Measurements from ENCODE around the gene OPCML. TPM values are rescaled to one million over a fixed set of nuclear protein-coding genes. Genes with fewer than 3 reads are reported as not detected.

The OPCML gene
- total and polyA plus RNA-seq, 2 experiments from 2014 or later, result 1.2 to 4.4 TPM

GRCh38 chr11:132496341-132496740 is 1036.0 kb downstream of the OPCML start:
- Histone ChIP-seq H3K27ac (ENCODE audit: low read depth) (no peak overlapping the region), H3K79me2 (replicated peaks; ENCODE audit: insufficient read depth) (no peaks in the 10 kb centered on the region), H3F3A (replicated peaks; ENCODE audit: low read depth) (no peaks in the 10 kb centered on the region), H3K4me3 (no peak overlapping the region), H3K36me3 (ENCODE audit: insufficient read depth) (no peaks in the 10 kb centered on the region), H3K9me2 (ENCODE audit: insufficient read depth) (no peaks in the 10 kb centered on the region), H3K4me2 (no peak overlapping the region), H3K27me3 (ENCODE audit: insufficient read depth) (no peaks in the 10 kb centered on the region), H4K20me1 (replicated peaks; ENCODE audit: insufficient read depth) (no peaks in the 10 kb centered on the region), H3K4me1 (ENCODE audit: insufficient read depth) (peaks cover 9% of the 10 kb centered on the region), H2AFZ (no peak overlapping the region)
- ATAC-seq (no peak), DNase-seq (ENCODE audit: low spot score) (no peak)
- peaks cover 22% of the 10 kb centered on the region for H3K4me1 Mint-ChIP-seq
- no peaks in the 10 kb centered on the region for H3K9me3 Mint-ChIP-seq
- H3K36me3 Mint-ChIP-seq (ENCODE audit: low read depth), result no peaks in the 10 kb centered on the region
- peaks cover 1% of the 10 kb centered on the region for H3K27me3 Mint-ChIP-seq (ENCODE audit: insufficient read depth, low read depth, poor library complexity)
- TF ChIP-seq JUNB (IDR thresholded peaks at IDR 0.05; ENCODE audit: unreplicated experiment) (no peak), CREB1 (CRISPR knock-in tag; IDR thresholded peaks at IDR 0.05; ENCODE audit: low read depth) (no peak), REST (IDR thresholded peaks at IDR 0.05; ENCODE audit: unreplicated experiment) (no peak), EZH2phosphoT487 (IDR thresholded peaks at IDR 0.05; ENCODE audit: unreplicated experiment) (no peak), ZNF462 (CRISPR knock-in tag; IDR thresholded peaks at IDR 0.05) (no peak), NANOG (IDR thresholded peaks at IDR 0.05; ENCODE audit: borderline replicate concordance) (no peak), POLR2AphosphoS5 (IDR thresholded peaks at IDR 0.05; ENCODE audit: low read depth) (no peak), ZNF114 (CRISPR knock-in tag; IDR thresholded peaks at IDR 0.05) (no peak), STAT1 (IDR thresholded peaks at IDR 0.05; ENCODE audit: unreplicated experiment) (no peak), ETS1 (IDR thresholded peaks at IDR 0.05) (no peak), EZH2 (IDR thresholded peaks at IDR 0.05; ENCODE audit: low read depth, unreplicated experiment) (no peak), CTCF (conservative IDR thresholded peaks at IDR 0.05; ENCODE audit: low read depth in 2 of 2) (no peak), ZNF331 (CRISPR knock-in tag; IDR thresholded peaks at IDR 0.05; ENCODE audit: low read depth) (no peak)
- H3K4me3 Mint-ChIP-seq, result no peak overlapping the region
- H3K27ac Mint-ChIP-seq, result no peak overlapping the region

Data from GM23338 (cell line).